Mammary microvascular endothelial cell (primary cell): ENCODE measurements around the gene RGPD5. TPM values are rescaled to one million over a fixed set of nuclear protein-coding genes. Genes with fewer than 3 reads are reported as not detected.

Experiments
- total RNA-seq: library from RNA; depleted of rRNA; stranded (reverse); fragments of >200 nt; gene quantifications from 2 replicates; pipeline ENCODE4 v1.2.3, GENCODE V29; 2015

Gene RGPD5
- total RNA-seq = 6.5 and 7.0 TPM in 2 replicates

DNA sequence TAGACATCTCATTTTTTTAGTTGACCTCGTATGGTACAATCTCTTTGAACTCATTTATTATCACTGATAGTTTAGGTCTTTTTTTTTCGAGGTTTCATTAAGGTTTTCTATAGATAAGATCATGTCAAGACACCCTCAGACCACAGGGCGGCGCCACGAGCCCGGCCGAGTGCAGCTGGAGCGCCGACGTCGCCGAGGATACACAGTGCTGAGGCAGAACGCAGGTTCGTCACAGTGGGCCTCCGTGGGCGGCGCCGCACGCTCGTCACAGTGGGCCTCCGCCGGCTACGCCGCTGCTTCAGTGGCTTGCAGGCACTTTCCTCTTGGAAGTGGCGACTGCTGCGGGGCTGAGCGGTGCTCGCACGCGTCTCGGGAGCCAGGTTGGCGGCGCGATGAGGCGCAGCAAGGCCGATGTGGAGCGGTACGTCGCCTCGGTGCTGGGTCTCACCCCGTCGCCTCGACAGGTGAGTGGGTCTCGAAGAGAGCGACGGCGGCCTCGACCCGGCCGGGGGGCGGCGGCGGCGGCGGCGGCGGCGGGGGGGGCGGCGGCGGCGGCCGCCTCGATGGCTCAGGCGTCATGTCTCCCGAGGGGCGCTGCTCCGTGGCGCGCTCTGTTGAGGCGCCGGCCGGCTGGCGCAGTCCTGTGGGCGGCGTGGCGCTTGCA lies at the start of gene RGPD5:
Gene RGPD5 (plus strand): TSS at position 232 of the 664 bp plus-strand sequence. CDS start 161 bp downstream, at position 393.

DNA sequence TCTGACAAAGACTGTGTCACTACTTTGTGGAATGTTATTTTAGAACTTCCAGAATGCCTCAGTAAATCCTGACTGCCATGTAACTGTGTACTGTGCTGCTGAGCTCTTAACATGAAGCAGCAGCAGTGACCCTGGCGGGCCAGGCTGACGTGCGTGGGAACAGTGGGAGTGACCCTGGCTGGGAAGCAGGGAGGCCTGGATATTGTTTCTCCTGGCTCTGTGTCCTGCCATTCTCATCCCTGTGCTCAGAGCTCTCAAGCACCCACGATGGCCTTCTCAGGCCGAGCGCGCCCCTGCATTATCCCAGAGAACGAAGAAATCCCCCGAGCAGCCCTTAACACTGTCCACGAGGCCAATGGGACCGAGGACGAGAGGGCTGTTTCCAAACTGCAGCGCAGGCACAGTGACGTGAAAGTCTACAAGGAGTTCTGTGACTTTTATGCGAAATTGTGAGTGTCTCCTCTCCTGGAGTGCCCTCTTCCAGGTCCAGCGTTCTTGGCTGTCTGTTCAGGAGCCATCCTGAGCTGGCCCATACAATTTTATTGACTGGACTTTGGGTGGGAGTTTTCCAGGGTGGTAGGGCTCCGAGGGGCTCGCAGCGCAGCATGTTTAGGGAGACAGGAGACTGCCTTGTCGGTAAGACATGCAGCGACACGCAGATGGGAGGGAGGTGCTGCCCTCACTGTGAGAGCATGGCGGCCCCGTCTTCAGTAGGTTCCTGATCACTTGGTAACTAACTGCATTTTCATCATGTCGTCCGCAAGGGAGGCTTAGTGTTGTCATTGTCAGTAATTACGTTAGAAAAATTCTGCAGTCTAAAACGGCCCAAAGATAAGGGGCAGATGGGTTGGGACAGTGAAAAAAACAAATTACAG lies 104.6 kb downstream of the RGPD5 start, which contains the start of gene LIMS3:
Gene LIMS3 (plus strand): TSS at position 227 of the 875 bp plus-strand sequence. CDS start 41 bp downstream, at position 268.

Other genes starting within 250 kb of the RGPD5 start
- gene SEPTIN10, start 180.3 kb upstream of the RGPD5 start, total RNA-seq = 82.5 and 99.0 TPM in 2 replicates
- 3.6 and 5.3 TPM in 2 replicates for gene SOWAHC, start 179.9 kb upstream of the RGPD5 start, total RNA-seq
- 0.69 and 2.6 TPM in 2 replicates for gene LIMS3, start 104.4 kb downstream of the RGPD5 start, total RNA-seq